Measurements from ENCODE around the gene ANKRD28.

GRCh38 chr3:15638193-15638890 is 159.4 kb downstream of the ANKRD28 start:
- TF ChIP-seq CTCF (IDR thresholded peaks at IDR 0.05): no peak
- no peak for TF ChIP-seq REST (IDR thresholded peaks at IDR 0.05; ENCODE audit: insufficient read depth in 1 of 2, low read depth in 2 of 2, low read length in 1 of 2)
